OCI-LY1 (cell line): Measurements from ENCODE around the gene STAT4.

Experiments used
- EZH2 ChIP-seq: fragments of 200-600 bp; sonication (generic), shearing (Covaris generic); IDR thresholded peaks from 2 replicates; pipeline ENCODE4 v1.8.0; 2017; ENCODE audit warnings: borderline replicate concordance, mixed run types, mild to moderate bottlenecking, antibody characterized with exemption, low read length, moderate library complexity, mixed read lengths
- TF ChIP-seq, protein P1 (sequence below): fragments of 200-600 bp; sonication (generic), shearing (Covaris generic); IDR thresholded peaks from 2 replicates; pipeline ENCODE4 v1.5.1; 2017; ENCODE audit warnings: mild to moderate bottlenecking, antibody characterized with exemption, low read length, moderate library complexity, mixed read lengths

DNA sequence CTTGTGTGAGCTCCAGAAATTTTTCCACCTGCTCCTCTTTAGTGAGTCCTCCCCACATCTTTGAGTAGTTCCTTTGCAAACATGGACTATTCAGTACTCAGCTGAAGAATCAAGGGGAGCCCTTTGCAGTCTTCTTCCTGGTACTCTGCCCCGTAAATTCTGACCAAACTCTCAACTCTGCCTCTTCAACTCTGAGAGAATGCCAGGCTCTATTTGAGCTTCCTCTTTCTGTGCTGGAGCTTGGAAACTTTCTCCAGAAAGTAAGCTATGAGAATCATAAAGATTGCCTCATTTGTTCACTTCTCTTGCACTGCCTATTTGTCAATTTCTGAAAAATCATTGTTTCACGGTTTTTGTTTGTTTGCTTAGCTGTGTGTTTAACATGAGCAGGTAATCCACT lies 7.4 kb upstream of the STAT4 start:
- TF ChIP-seq, protein P1, sequence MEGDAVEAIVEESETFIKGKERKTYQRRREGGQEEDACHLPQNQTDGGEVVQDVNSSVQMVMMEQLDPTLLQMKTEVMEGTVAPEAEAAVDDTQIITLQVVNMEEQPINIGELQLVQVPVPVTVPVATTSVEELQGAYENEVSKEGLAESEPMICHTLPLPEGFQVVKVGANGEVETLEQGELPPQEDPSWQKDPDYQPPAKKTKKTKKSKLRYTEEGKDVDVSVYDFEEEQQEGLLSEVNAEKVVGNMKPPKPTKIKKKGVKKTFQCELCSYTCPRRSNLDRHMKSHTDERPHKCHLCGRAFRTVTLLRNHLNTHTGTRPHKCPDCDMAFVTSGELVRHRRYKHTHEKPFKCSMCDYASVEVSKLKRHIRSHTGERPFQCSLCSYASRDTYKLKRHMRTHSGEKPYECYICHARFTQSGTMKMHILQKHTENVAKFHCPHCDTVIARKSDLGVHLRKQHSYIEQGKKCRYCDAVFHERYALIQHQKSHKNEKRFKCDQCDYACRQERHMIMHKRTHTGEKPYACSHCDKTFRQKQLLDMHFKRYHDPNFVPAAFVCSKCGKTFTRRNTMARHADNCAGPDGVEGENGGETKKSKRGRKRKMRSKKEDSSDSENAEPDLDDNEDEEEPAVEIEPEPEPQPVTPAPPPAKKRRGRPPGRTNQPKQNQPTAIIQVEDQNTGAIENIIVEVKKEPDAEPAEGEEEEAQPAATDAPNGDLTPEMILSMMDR, result no peak
- no peak for TF ChIP-seq EZH2
